HEK293 (cell line): ENCODE data around the gene AGXT2.

Source experiments
- KLF1 ChIP-seq: fragments of 450-650 bp; formaldehyde crosslinking; IDR thresholded peaks from 2 replicates; pipeline ENCODE4 v1.5.1; 2016; ENCODE audit warnings: missing biosample characterization, missing genetic modification characterization
- MZF1 ChIP-seq: fragments of 450-650 bp; formaldehyde crosslinking; IDR thresholded peaks from 2 replicates; pipeline ENCODE4 v1.5.1; 2017; ENCODE audit warnings: missing biosample characterization, missing genetic modification characterization, borderline replicate concordance
- RBAK ChIP-seq: fragments of 450-650 bp; formaldehyde crosslinking; IDR thresholded peaks from 2 replicates; pipeline ENCODE4 v1.5.1; 2016; ENCODE audit warnings: missing biosample characterization, missing genetic modification characterization
- YY2 ChIP-seq: fragments of 450-650 bp; formaldehyde crosslinking; IDR thresholded peaks from 2 replicates; pipeline ENCODE4 v1.5.1; 2016; ENCODE audit warnings: missing biosample characterization, missing genetic modification characterization
- ZNF394 ChIP-seq: fragments of 450-650 bp; formaldehyde crosslinking; IDR thresholded peaks from 2 replicates; pipeline ENCODE4 v1.5.1; 2016; ENCODE audit warnings: missing biosample characterization, missing genetic modification characterization, mild to moderate bottlenecking, moderate library complexity, borderline replicate concordance
- ZNF530 ChIP-seq: fragments of 450-650 bp; formaldehyde crosslinking; IDR thresholded peaks from 2 replicates; pipeline ENCODE4 v1.5.1; 2016; ENCODE audit warnings: low read depth, missing biosample characterization, missing genetic modification characterization
- ZNF658 ChIP-seq: fragments of 450-650 bp; formaldehyde crosslinking; IDR thresholded peaks from 2 replicates; pipeline ENCODE4; 2016; ENCODE audit warnings: missing biosample characterization, missing genetic modification characterization
- ZNF830 ChIP-seq: fragments of 450-650 bp; IDR thresholded peaks from 2 replicates; pipeline ENCODE4 v1.5.0; 2018; ENCODE audit warnings: missing biosample characterization, missing genetic modification characterization, low read depth, mild to moderate bottlenecking, moderate library complexity
- TF ChIP-seq, protein P1 (sequence below): fragments of 450-650 bp; formaldehyde crosslinking; IDR thresholded peaks from 2 replicates; pipeline ENCODE4 v1.5.1; 2016; ENCODE audit warnings: missing biosample characterization, missing genetic modification characterization
- TF ChIP-seq, protein P2 (sequence below): fragments of 450-650 bp; formaldehyde crosslinking; IDR thresholded peaks from 2 replicates; pipeline ENCODE4 v1.5.1; 2016; ENCODE audit warnings: missing biosample characterization, missing genetic modification characterization
- TF ChIP-seq, protein P3 (sequence below): fragments of 450-650 bp; formaldehyde crosslinking; IDR thresholded peaks from 2 replicates; pipeline ENCODE4; 2016; ENCODE audit warnings: missing biosample characterization, missing genetic modification characterization

- TF ChIP-seq, protein P1, sequence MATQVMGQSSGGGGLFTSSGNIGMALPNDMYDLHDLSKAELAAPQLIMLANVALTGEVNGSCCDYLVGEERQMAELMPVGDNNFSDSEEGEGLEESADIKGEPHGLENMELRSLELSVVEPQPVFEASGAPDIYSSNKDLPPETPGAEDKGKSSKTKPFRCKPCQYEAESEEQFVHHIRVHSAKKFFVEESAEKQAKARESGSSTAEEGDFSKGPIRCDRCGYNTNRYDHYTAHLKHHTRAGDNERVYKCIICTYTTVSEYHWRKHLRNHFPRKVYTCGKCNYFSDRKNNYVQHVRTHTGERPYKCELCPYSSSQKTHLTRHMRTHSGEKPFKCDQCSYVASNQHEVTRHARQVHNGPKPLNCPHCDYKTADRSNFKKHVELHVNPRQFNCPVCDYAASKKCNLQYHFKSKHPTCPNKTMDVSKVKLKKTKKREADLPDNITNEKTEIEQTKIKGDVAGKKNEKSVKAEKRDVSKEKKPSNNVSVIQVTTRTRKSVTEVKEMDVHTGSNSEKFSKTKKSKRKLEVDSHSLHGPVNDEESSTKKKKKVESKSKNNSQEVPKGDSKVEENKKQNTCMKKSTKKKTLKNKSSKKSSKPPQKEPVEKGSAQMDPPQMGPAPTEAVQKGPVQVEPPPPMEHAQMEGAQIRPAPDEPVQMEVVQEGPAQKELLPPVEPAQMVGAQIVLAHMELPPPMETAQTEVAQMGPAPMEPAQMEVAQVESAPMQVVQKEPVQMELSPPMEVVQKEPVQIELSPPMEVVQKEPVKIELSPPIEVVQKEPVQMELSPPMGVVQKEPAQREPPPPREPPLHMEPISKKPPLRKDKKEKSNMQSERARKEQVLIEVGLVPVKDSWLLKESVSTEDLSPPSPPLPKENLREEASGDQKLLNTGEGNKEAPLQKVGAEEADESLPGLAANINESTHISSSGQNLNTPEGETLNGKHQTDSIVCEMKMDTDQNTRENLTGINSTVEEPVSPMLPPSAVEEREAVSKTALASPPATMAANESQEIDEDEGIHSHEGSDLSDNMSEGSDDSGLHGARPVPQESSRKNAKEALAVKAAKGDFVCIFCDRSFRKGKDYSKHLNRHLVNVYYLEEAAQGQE (tag by site-specific recombination), result no peak
- TF ChIP-seq, protein P2, sequence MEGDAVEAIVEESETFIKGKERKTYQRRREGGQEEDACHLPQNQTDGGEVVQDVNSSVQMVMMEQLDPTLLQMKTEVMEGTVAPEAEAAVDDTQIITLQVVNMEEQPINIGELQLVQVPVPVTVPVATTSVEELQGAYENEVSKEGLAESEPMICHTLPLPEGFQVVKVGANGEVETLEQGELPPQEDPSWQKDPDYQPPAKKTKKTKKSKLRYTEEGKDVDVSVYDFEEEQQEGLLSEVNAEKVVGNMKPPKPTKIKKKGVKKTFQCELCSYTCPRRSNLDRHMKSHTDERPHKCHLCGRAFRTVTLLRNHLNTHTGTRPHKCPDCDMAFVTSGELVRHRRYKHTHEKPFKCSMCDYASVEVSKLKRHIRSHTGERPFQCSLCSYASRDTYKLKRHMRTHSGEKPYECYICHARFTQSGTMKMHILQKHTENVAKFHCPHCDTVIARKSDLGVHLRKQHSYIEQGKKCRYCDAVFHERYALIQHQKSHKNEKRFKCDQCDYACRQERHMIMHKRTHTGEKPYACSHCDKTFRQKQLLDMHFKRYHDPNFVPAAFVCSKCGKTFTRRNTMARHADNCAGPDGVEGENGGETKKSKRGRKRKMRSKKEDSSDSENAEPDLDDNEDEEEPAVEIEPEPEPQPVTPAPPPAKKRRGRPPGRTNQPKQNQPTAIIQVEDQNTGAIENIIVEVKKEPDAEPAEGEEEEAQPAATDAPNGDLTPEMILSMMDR (tag by site-specific recombination), result no peak
- TF ChIP-seq RBAK (no peak), MZF1 (tag by site-specific recombination) (no peak), KLF1 (tag by site-specific recombination) (no peak), ZNF658 (tag by site-specific recombination) (no peak), YY2 (tag by site-specific recombination) (no peak), ZNF530 (tag by site-specific recombination) (no peak), ZNF830 (tag by site-specific recombination) (no peak), ZNF394 (tag by site-specific recombination) (no peak)
- TF ChIP-seq, protein P3, sequence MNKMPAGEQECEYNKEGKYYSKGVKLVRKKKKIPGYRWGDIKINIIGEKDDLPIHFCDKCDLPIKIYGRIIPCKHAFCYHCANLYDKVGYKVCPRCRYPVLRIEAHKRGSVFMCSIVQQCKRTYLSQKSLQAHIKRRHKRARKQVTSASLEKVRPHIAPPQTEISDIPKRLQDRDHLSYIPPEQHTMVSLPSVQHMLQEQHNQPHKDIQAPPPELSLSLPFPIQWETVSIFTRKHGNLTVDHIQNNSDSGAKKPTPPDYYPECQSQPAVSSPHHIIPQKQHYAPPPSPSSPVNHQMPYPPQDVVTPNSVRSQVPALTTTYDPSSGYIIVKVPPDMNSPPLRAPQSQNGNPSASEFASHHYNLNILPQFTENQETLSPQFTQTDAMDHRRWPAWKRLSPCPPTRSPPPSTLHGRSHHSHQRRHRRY, result no peak
Observed at GRCh38 chr5:35001842-35002241, 45.9 kb downstream of the AGXT2 start.
